Measurements from ENCODE around the gene BOD1. TPM values are rescaled to one million over a fixed set of nuclear protein-coding genes. Genes with fewer than 3 reads are reported as not detected.

BOD1 gene
- 10 to 100 TPM; 29.2 to 31.7 TPM for total RNA-seq

- ChIA-PET CTCF (interaction anchor here (0.7 to 5.9 kb wide), 14 partner anchors 11 to 695 kb away, joined by 3 to 77 read pairs (median 5); no protein-coding TSS in a partner anchor), POLR2A (interaction anchor here (0.6 to 1.8 kb wide), 6 partner anchors 9 to 356 kb away, joined by 3 to 8 read pairs (median 4); partner anchors contain the start of gene CPEB4)
- Mint-ChIP-seq H3K4me1 (peaks cover 51% of the 10 kb centered on the region), H3K27ac (peak within 1 kb of the TSS; percentile 83), H3K36me3 (ENCODE audit: low read depth) (peaks cover 27% of the 10 kb centered on the region), H3K27me3 (no peaks in the 10 kb centered on the region), H3K4me3 (peak within 1 kb of the TSS; percentile 95), H3K9me3 (ENCODE audit: low read depth) (no peaks in the 10 kb centered on the region)
- ATAC-seq, result peak; percentile 95
- peak; percentile 97 for DNase-seq
- intact Hi-C loops (cut with DNase I, micrococcal nuclease), result loop anchor here (1.0 to 5.0 kb wide), 11 partner anchors 166 to 1862 kb away; partner anchors contain the start of genes CPEB4 (in 2 of the 2), BNIP1 (in 1 of the 2), CREBRF (in 1 of the 2) and RPL26L1 (in 1 of the 2)
Observed at GRCh38 chr5:173616577-173617118, at the start of gene BOD1. TSS of gene BOD1 (minus strand) at chr5:173616650. CDS start at chr5:173616436, 214 bp downstream.

GRCh38 chr5:173665326-173665725, 48.9 kb upstream of the BOD1 start:
- intact Hi-C loops (cut with DNase I, micrococcal nuclease), result no loop called here

DNA sequence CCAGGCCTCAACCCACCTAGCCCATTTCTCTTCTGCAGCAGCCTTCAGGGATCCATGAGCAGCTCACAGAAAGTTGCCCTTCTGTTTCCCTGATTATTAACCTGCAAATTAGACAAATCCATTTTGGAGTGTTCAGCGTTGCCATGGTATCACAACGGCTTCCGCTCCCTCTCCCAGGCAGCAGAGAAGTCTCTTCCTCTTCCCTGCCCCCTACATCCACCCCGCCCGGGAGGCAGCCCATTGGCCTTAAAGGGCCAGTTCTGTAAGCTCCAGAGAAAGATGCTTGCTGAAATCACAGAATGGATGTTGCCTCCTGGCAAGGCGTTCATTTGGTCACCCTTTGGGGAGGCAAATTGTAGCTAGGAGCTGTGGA, 47.7 kb upstream of the BOD1 start:
- POLR2A ChIA-PET, result no interaction called here
- peaks cover 2% of the 10 kb centered on the region for H3K27me3 Mint-ChIP-seq
- intact Hi-C loops (cut with DNase I, micrococcal nuclease), result no loop called here
- CTCF ChIA-PET, result no interaction called here
- no peaks in the 10 kb centered on the region for H3K9me3 Mint-ChIP-seq (ENCODE audit: low read depth)
- H3K4me3 Mint-ChIP-seq, result no peak overlapping the region
- no peak overlapping the region for H3K27ac Mint-ChIP-seq
- H3K36me3 Mint-ChIP-seq (ENCODE audit: low read depth), result no peaks in the 10 kb centered on the region
- no peaks in the 10 kb centered on the region for H3K4me1 Mint-ChIP-seq
- ATAC-seq (no peak), DNase-seq (no peak)

More at GRCh38 chr5:173665326-173665725, 48.9 kb upstream of the BOD1 start:
- CTCF ChIA-PET, result no interaction called here
- Mint-ChIP-seq H3K36me3 (ENCODE audit: low read depth) (no peaks in the 10 kb centered on the region), H3K27ac (no peak overlapping the region), H3K4me1 (no peaks in the 10 kb centered on the region), H3K9me3 (ENCODE audit: low read depth) (no peaks in the 10 kb centered on the region), H3K27me3 (peaks cover 4% of the 10 kb centered on the region), H3K4me3 (no peak overlapping the region)
- DNase-seq, result no peak
- no peak for ATAC-seq
- POLR2A ChIA-PET, result no interaction called here

GRCh38 chr5:173663352-173664153, 47.1 kb upstream of the BOD1 start:
- ChIA-PET POLR2A (no interaction called here), CTCF (no interaction called here)
- Mint-ChIP-seq H3K9me3 (ENCODE audit: low read depth) (no peaks in the 10 kb centered on the region), H3K4me3 (no peak overlapping the region), H3K4me1 (no peaks in the 10 kb centered on the region), H3K36me3 (ENCODE audit: low read depth) (no peaks in the 10 kb centered on the region), H3K27me3 (peaks cover 2% of the 10 kb centered on the region), H3K27ac (no peak overlapping the region)
- intact Hi-C loops (cut with DNase I, micrococcal nuclease), result no loop called here
- DNase-seq (no peak), ATAC-seq (no peak)

DNA sequence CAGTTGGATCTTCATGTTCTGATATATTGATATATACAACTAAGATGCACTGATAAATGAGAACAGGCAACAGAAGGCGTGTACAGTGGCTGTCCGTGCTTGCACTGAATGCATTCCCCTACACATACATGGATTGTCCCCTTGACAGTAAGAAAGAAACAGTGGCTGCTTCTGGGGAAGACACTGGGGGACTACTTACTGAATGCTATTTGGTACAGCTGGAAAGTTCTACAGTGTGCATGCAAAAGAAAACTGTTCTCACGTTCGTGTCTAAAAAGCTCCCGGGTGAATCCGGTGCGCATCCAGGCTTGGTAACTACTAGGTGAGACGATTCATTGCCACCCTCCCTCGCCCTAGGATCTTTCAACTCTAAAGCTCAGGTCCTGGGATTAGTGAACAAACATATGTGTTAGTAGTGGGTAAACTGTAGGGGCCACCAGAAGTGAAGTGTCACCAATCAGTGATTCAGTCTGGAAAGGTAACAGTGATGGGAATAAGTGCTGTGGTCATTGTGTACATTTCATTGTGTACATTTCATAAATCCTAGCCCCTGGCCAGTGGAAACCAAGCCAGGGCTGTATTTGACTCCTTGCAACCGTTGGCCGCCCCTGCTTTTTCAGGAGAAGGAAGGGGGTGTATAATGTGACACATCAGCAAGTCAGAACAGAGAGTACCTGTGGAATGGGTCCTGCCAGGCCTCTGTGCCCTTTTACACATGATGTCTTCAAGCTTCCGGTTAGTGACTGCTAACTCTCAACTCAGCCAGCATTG, 46.3 kb upstream of the BOD1 start:
- DNase-seq (no peak), ATAC-seq (no peak)
- Mint-ChIP-seq H3K27ac (no peak overlapping the region), H3K36me3 (ENCODE audit: low read depth) (no peaks in the 10 kb centered on the region), H3K9me3 (ENCODE audit: low read depth) (no peaks in the 10 kb centered on the region), H3K4me3 (no peak overlapping the region), H3K27me3 (peaks cover 2% of the 10 kb centered on the region), H3K4me1 (no peaks in the 10 kb centered on the region)
- CTCF ChIA-PET, result no interaction called here
- POLR2A ChIA-PET, result no interaction called here
- intact Hi-C loops (cut with DNase I, micrococcal nuclease), result no loop called here

DNA sequence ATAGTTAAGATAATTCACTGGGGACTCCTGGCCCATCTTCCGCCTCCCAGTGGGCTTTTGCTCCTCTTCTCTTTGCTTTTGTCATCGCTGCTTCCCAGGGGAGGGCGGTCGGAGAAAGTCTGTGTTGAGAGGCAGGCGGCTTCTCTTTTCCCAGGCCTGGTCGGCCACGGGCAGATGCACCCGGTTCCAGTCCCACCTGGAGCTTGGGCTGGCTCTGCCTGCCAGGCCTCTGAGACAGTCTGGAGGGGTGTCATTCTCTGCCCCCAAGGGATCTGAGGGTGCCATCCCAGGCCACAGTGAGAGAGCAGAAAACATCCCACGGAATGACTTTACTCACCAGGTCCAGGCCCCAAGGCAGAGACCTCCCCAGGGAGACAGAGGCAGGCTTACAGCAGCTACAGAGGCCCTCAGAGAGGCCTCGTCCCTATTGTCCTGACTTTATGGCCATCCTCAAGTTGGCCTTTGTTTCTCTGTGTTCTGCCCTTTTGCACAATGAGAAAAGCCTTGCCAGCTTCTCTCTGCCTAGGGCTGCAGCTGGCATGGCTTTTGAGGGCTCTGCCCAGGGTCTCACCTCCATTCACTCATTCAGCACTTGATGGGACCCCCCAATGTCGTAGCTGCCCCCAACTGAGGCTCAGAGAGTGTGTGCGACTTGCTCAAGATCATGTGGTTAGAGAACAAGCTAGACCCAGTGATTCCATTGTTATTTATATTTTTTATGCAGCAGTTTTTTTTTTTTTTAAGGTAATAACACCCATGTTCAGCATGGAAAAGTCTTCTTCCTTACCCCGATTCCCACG, 44.2 kb upstream of the BOD1 start:
- Mint-ChIP-seq H3K9me3 (ENCODE audit: low read depth) (no peaks in the 10 kb centered on the region), H3K4me3 (no peak overlapping the region), H3K36me3 (ENCODE audit: low read depth) (no peaks in the 10 kb centered on the region), H3K4me1 (no peaks in the 10 kb centered on the region), H3K27me3 (peaks cover 2% of the 10 kb centered on the region), H3K27ac (no peak overlapping the region)
- ATAC-seq (no peak), DNase-seq (no peak)
- CTCF ChIA-PET, result no interaction called here
- POLR2A ChIA-PET, result no interaction called here
- intact Hi-C loops (cut with DNase I, micrococcal nuclease), result no loop called here

DNA sequence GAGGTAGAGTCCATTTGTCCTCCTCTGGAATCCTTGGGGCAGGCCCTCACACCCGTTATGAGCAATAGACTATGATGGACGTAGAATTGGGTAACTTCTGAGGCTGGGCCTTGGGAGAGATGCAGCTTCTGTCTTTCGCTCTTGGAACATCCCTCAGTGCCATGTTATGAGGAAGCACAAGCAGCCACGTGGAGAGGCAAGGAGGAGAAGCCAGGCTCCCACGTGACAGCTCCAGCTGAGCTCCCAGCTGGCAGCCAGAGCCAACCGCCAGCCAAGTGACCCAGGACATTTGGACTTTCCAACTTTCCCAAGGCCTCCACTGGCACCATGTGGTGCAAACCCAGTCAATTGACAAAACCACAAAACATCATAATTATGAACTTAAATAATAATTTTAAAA, 43.0 kb upstream of the BOD1 start:
- H3K4me1 Mint-ChIP-seq, result no peaks in the 10 kb centered on the region
- no peak overlapping the region for H3K4me3 Mint-ChIP-seq
- no peaks in the 10 kb centered on the region for H3K36me3 Mint-ChIP-seq (ENCODE audit: low read depth)
- ATAC-seq, result no peak
- H3K27me3 Mint-ChIP-seq, result peaks cover 7% of the 10 kb centered on the region
- no peaks in the 10 kb centered on the region for H3K9me3 Mint-ChIP-seq (ENCODE audit: low read depth)
- ChIA-PET CTCF (interaction anchor here (0.5 kb wide), 1 partner anchor 223 kb away, joined by 3 read pairs; no protein-coding TSS in a partner anchor), POLR2A (no interaction called here)
- no peak for DNase-seq
- intact Hi-C loops (cut with DNase I, micrococcal nuclease), result no loop called here
- H3K27ac Mint-ChIP-seq, result no peak overlapping the region

GRCh38 chr5:173657741-173658356, 41.4 kb upstream of the BOD1 start:
- DNase-seq, result no peak
- ChIA-PET CTCF (interaction anchor here (0.7 to 1.2 kb wide), 2 partner anchors 13 to 28 kb away, joined by 3 to 4 read pairs; no protein-coding TSS in a partner anchor), POLR2A (no interaction called here)
- ATAC-seq, result no peak
- no peak overlapping the region for H3K4me3 Mint-ChIP-seq
- peaks cover 2% of the 10 kb centered on the region for H3K9me3 Mint-ChIP-seq (ENCODE audit: low read depth)
- no peaks in the 10 kb centered on the region for H3K36me3 Mint-ChIP-seq (ENCODE audit: low read depth)
- no peak overlapping the region for H3K27ac Mint-ChIP-seq
- no peaks in the 10 kb centered on the region for H3K4me1 Mint-ChIP-seq
- H3K27me3 Mint-ChIP-seq, result peaks cover 9% of the 10 kb centered on the region
- intact Hi-C loops (cut with DNase I, micrococcal nuclease), result no loop called here

DNA sequence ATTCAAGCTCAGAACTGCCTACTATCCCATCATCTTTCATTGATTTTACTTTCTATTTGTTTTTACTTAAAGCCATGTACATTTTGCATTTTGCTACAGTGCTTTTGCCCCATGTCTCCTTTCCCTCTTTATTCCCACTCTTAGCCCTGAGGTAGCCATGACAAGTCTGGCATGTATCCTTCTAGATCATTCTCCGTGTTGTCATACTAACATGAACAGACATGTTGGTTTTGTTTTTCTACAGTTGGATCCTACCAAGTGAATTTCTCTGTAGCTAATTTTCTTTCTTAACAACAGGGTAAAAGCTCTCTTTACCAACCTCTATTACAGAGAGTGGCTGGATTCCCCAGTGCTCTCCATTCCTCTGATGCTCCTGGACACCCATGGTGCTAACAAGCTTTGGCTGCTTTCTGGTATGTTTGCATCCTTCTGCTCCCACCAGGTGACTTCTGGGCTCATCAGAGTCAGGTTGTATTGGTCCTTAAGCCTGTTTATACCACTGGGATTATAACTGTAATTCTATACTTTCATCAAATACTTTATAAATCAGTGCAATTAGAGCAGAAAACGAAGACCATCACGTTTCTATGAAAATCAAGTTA, 38.8 kb upstream of the BOD1 start:
- intact Hi-C loops (cut with DNase I, micrococcal nuclease), result no loop called here
- Mint-ChIP-seq H3K4me3 (no peak overlapping the region), H3K27ac (no peak overlapping the region), H3K36me3 (ENCODE audit: low read depth) (no peaks in the 10 kb centered on the region), H3K4me1 (no peaks in the 10 kb centered on the region), H3K9me3 (ENCODE audit: low read depth) (peaks cover 6% of the 10 kb centered on the region), H3K27me3 (peaks cover 22% of the 10 kb centered on the region)
- DNase-seq (no peak), ATAC-seq (no peak)
- ChIA-PET CTCF (interaction anchor here (0.6 to 1.2 kb wide), 2 partner anchors 8 to 82 kb away, joined by 3 to 4 read pairs; no protein-coding TSS in a partner anchor), POLR2A (no interaction called here)

GRCh38 chr5:173653822-173654523, 37.5 kb upstream of the BOD1 start:
- DNase-seq (no peak), ATAC-seq (no peak)
- POLR2A ChIA-PET, result interaction anchor here (0.7 kb wide), 1 partner anchor 27 kb away, joined by 3 read pairs; no protein-coding TSS in a partner anchor
- no peak overlapping the region for H3K4me3 Mint-ChIP-seq
- no peak overlapping the region for H3K27ac Mint-ChIP-seq
- H3K27me3 Mint-ChIP-seq, result peaks cover 26% of the 10 kb centered on the region
- CTCF ChIA-PET, result no interaction called here
- no peaks in the 10 kb centered on the region for H3K36me3 Mint-ChIP-seq (ENCODE audit: low read depth)
- intact Hi-C loops (cut with DNase I, micrococcal nuclease), result no loop called here
- no peaks in the 10 kb centered on the region for H3K4me1 Mint-ChIP-seq
- H3K9me3 Mint-ChIP-seq (ENCODE audit: low read depth), result peaks cover 6% of the 10 kb centered on the region

Data from activated CD4-positive, alpha-beta T cell treated with anti-CD3 and anti-CD28 coated beads for 36 hours (primary cell).